CD4-positive, alpha-beta T cell (primary cell): Measurements from ENCODE around the gene IQCE. TPM values are rescaled to one million over a fixed set of nuclear protein-coding genes. Genes with fewer than 3 reads are reported as not detected.

ENCODE experiments used
- ATAC-seq: fragments of 200-7000 bp; cut with Tn5 transposase; one replicate; pipeline ENCODE4 v1.10.0; 2022; ENCODE audit warnings: mild to moderate bottlenecking; ENCODE audit not compliant: poor library complexity
- CTCF ChIA-PET: fragments of 350-600 bp; sonication (Branson Sonifier 250); formaldehyde crosslinking; loops from one replicate; lab custom pipeline; 2021; ENCODE audit warnings: antibody characterized with exemption, inconsistent platforms; lab: Charles Lee
- POLR2A ChIA-PET: fragments of 350-600 bp; sonication (Branson Sonifier 250); formaldehyde crosslinking; loops from one replicate; lab custom pipeline; 2021; ENCODE audit warnings: antibody characterized with exemption, inconsistent platforms; lab: Charles Lee
- DNase-seq, 14 experiments: peaks; one replicate each; pipeline ENCODE4 v3.0.0-alpha.2; 2013 to 2020; ENCODE audit warnings: mixed read lengths in 2 of 14
- H3K27ac ChIP-seq, 2 donors: one replicate each; pipeline versions ENCODE4 v1.5.1 to v1.7.0; 2013; ENCODE audit warnings: low read length in 2 of 2, low read depth in 1 of 2, mild to moderate bottlenecking in 1 of 2
- H3K27me3 ChIP-seq, 2 experiments: 1 replicate in 1 of 2; 2 replicates in 1 of 2; pipeline versions ENCODE4 v1.6.1 to v1.7.0; 2013; ENCODE audit warnings: low read length in 2 of 2, control low read depth in 1 of 2, mild to moderate bottlenecking in 1 of 2, moderate library complexity in 1 of 2; ENCODE audit not compliant: insufficient read depth in 2 of 2, control insufficient read depth in 1 of 2
- H3K36me3 ChIP-seq: one replicate; pipeline ENCODE4 v1.6.1; 2013; ENCODE audit warnings: low read length, control low read depth; ENCODE audit not compliant: insufficient read depth
- H3K4me1 ChIP-seq: one replicate; pipeline ENCODE4 v1.6.1; 2013; ENCODE audit warnings: low read length, control low read depth; ENCODE audit not compliant: insufficient read depth
- H3K4me3 ChIP-seq: one replicate; pipeline ENCODE4 v1.5.1; 2013; ENCODE audit warnings: mild to moderate bottlenecking, low read length, moderate library complexity
- H3K9me3 ChIP-seq, 2 experiments: 1 replicate in 1 of 2; 2 replicates in 1 of 2; pipeline versions ENCODE4 v1.6.1 to v1.7.0; 2013; ENCODE audit warnings: low read length in 2 of 2, mild to moderate bottlenecking in 2 of 2, control low read depth in 1 of 2, moderate library complexity in 1 of 2; ENCODE audit not compliant: control insufficient read depth in 1 of 2, insufficient read depth in 1 of 2
- H3K27ac Mint-ChIP-seq: one replicate; pipeline ENCODE4 v1.8.0; 2020; ENCODE audit warnings: mixed read lengths
- H3K27me3 Mint-ChIP-seq: one replicate; pipeline ENCODE4 v1.8.0; 2021; ENCODE audit warnings: mixed read lengths
- H3K36me3 Mint-ChIP-seq: one replicate; pipeline ENCODE4 v1.8.0; 2021; ENCODE audit warnings: low read depth, mixed read lengths
- H3K4me1 Mint-ChIP-seq: one replicate; pipeline ENCODE4 v1.8.0; 2021; ENCODE audit warnings: low read depth, mixed read lengths
- H3K4me3 Mint-ChIP-seq: one replicate; pipeline ENCODE4 v1.8.0; 2020; ENCODE audit warnings: mild to moderate bottlenecking, mixed read lengths
- H3K9me3 Mint-ChIP-seq: one replicate; pipeline ENCODE4 v1.8.0; 2020; ENCODE audit warnings: mixed read lengths
- CTCF ChIP-seq: fragments of 200-600 bp; IDR thresholded peaks from one replicate; pipeline ENCODE4 v1.8.0; 2022; ENCODE audit warnings: antibody characterized with exemption, mild to moderate bottlenecking
- intact Hi-C, 2 experiments: fragments of 100-400 bp; cut with DNase I in 1 of 2; cut with micrococcal nuclease in 1 of 2; formaldehyde crosslinking; loops; one replicate each; pipeline versions ENCODE4 v1.15.1 to v1.9.0; 2023 to 2025; cut with DNase I, micrococcal nuclease
- total RNA-seq, 174 experiments: library from RNA in 2 of 174; stranded (reverse) in 2 of 174; gene quantifications; one replicate each; pipeline ENCODE4 v1.2.3 and lab custom pipeline; 2021 to 2026

Gene IQCE
- total RNA-seq, 2 experiments from 2014 or later: 4.3 to 5.6 TPM

DNA sequence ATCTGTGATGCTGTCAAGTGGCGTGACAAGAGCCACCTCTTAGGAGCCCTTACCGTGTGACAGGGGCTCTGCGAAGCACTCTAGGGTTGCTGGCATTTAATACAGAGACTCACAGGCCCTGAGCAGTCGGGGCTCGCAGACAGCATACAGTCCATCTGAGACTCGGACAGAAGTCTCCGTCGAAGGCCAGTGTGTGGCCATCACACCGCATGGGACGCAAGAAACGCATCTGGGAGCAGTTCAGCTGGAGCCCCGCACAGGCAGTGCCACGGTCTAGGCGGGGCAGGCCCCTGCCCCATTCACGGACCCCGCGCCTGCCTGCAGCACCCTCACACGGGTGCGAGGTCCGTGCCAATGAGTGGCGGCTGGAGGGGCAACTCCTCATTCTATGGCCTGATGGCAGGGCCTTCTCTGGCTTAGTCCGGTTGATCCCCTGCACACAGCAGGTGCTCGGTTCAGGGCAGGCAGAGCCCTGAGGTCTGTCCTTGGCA lies 33.6 kb downstream of the IQCE start:
- CTCF ChIA-PET: no interaction called here
- Histone ChIP-seq H3K9me3 (no peaks in the 10 kb centered on the region), H3K27me3 (no peaks in the 10 kb centered on the region), H3K4me1 (no peaks in the 10 kb centered on the region), H3K27ac (no peak overlapping the region), H3K4me3 (no peak overlapping the region), H3K36me3 (peaks cover 18% of the 10 kb centered on the region)
- DNase-seq (no peak), ATAC-seq (no peak)
- intact Hi-C loops: no loop called here
- no peak overlapping the region for H3K27ac Mint-ChIP-seq
- no peaks in the 10 kb centered on the region for H3K9me3 Mint-ChIP-seq
- no peaks in the 10 kb centered on the region for H3K27me3 Mint-ChIP-seq
- H3K4me1 Mint-ChIP-seq: no peaks in the 10 kb centered on the region
- POLR2A ChIA-PET: no interaction called here
- no peak overlapping the region for H3K4me3 Mint-ChIP-seq
- peaks cover 16% of the 10 kb centered on the region for H3K36me3 Mint-ChIP-seq
- no peak for TF ChIP-seq CTCF

GRCh38 chr7:2593036-2593727 lies 34.4 kb downstream of the IQCE start:
- POLR2A ChIA-PET: no interaction called here
- intact Hi-C loops: no loop called here
- DNase-seq (no peak), ATAC-seq (no peak)
- CTCF ChIA-PET: no interaction called here
- no peaks in the 10 kb centered on the region for H3K27me3 ChIP-seq
- Mint-ChIP-seq H3K4me3 (no peak overlapping the region), H3K4me1 (no peaks in the 10 kb centered on the region), H3K27me3 (no peaks in the 10 kb centered on the region), H3K36me3 (peaks cover 21% of the 10 kb centered on the region), H3K9me3 (no peaks in the 10 kb centered on the region), H3K27ac (no peak overlapping the region)
- H3K4me1 ChIP-seq: no peaks in the 10 kb centered on the region
- H3K36me3 ChIP-seq: peaks cover 18% of the 10 kb centered on the region
- no peak overlapping the region for H3K4me3 ChIP-seq
- TF ChIP-seq CTCF: no peak
- H3K9me3 ChIP-seq: no peaks in the 10 kb centered on the region
- H3K27ac ChIP-seq: no peak overlapping the region

DNA sequence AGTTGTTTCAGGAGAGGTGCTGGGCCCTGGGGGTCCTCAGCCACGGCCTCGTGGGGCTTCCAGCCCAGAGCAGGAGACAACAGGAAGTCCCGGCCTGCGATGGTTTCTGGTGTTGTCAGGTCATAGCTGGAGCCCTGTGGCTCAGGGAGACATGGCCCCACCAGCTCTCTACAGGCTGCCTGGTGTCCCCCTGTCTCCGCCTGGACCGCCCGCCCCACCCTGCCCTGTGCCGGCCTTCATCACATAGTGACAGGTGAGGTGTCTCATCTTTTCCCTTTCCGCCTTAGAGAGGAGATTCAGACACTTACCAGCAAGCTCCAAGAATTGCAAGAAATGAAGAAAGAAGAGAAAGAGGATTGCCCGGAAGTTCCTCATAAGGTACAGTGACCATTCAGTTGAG lies 35.8 kb downstream of the IQCE start:
- no peak overlapping the region for H3K27ac Mint-ChIP-seq
- DNase-seq: no peak
- CTCF ChIA-PET: no interaction called here

More for the DNA sequence above, 35.8 kb downstream of the IQCE start:
- no peaks in the 10 kb centered on the region for H3K9me3 Mint-ChIP-seq
- H3K9me3 ChIP-seq: no peaks in the 10 kb centered on the region
- H3K27me3 ChIP-seq: no peaks in the 10 kb centered on the region
- H3K4me1 Mint-ChIP-seq: no peaks in the 10 kb centered on the region
- POLR2A ChIA-PET: no interaction called here
- ATAC-seq: no peak
- H3K27ac ChIP-seq: no peak overlapping the region
- no peak overlapping the region for H3K4me3 ChIP-seq
- no peaks in the 10 kb centered on the region for H3K4me1 ChIP-seq
- TF ChIP-seq CTCF: no peak
- H3K4me3 Mint-ChIP-seq: no peak overlapping the region
- H3K27me3 Mint-ChIP-seq: no peaks in the 10 kb centered on the region
- peaks cover 21% of the 10 kb centered on the region for H3K36me3 Mint-ChIP-seq
- peaks cover 24% of the 10 kb centered on the region for H3K36me3 ChIP-seq
- intact Hi-C loops: no loop called here
